IPS DF 6.9 (cell line): ENCODE results near the gene JAK1.
"Not testable (repeated sequence)": the region's sequence is repeated elsewhere in the genome, so short reads cannot be mapped to it uniquely, and the experiment has no call there.

ENCODE experiments used
- DNase-seq: peaks from one replicate; pipeline ENCODE4 v3.0.0-alpha.2; 2013; ENCODE audit warnings: low read depth, low spot score
- H3K27ac ChIP-seq: one replicate; pipeline ENCODE4 v1.5.1; 2013; ENCODE audit warnings: low read length, control low read depth
- H3K27me3 ChIP-seq: 2 replicates; pipeline ENCODE4 v1.6.1; 2013; ENCODE audit warnings: mild to moderate bottlenecking, low read length; ENCODE audit not compliant: control insufficient read depth, insufficient read depth
- H3K36me3 ChIP-seq: 2 replicates; pipeline ENCODE4 v1.6.1; 2013; ENCODE audit warnings: low read length; ENCODE audit not compliant: control insufficient read depth, insufficient read depth
- H3K4me1 ChIP-seq: 2 replicates; pipeline ENCODE4 v1.6.1; 2013; ENCODE audit warnings: low read length; ENCODE audit not compliant: control insufficient read depth, insufficient read depth
- H3K4me3 ChIP-seq: 2 replicates; pipeline ENCODE4 v1.5.1; 2013; ENCODE audit warnings: mild to moderate bottlenecking, low read length
- H3K9me3 ChIP-seq: 2 replicates; pipeline ENCODE4 v1.6.1; 2013; ENCODE audit warnings: low read length, inconsistent platforms; ENCODE audit not compliant: control insufficient read depth, insufficient read depth
- WGBS: extraction: QIAGEN DNeasy Blood & Tissue Kit; methylation state at CpG from one replicate; pipeline ENCODE4 v1.1.7; 2013; ENCODE audit warnings: mixed read lengths, missing lambda C conversion rate; ENCODE audit not compliant: insufficient read length, insufficient coverage; 5-methylcytosine and 5-hydroxymethylcytosine counted together

JAK1 gene

GRCh38 chr1:64922336-64922735, 44.0 kb downstream of the JAK1 start:
- WGBS = no CpG with 5 or more reads among the region's 2 CpGs
- H3K4me1 ChIP-seq = peaks cover 8% of the 10 kb centered on the region
- H3K27ac ChIP-seq = no peak overlapping the region
- no peaks in the 10 kb centered on the region for H3K9me3 ChIP-seq
- H3K27me3 ChIP-seq = no peaks in the 10 kb centered on the region
- DNase-seq = no peak
- no peaks in the 10 kb centered on the region for H3K36me3 ChIP-seq
- H3K4me3 ChIP-seq = no peak overlapping the region

- no peaks in the 10 kb centered on the region for H3K36me3 ChIP-seq
- H3K4me1 ChIP-seq = peaks cover 7% of the 10 kb centered on the region
- no CpG with 5 or more reads among the region's 2 CpGs for WGBS
These were observed 44.6 kb downstream of the JAK1 start for GRCh38 chr1:64921771-64922170.

GRCh38 chr1:64920941-64921589, 45.3 kb downstream of the JAK1 start:
- DNase-seq = no peak
- H3K27me3 ChIP-seq = no peaks in the 10 kb centered on the region
- no peak overlapping the region for H3K27ac ChIP-seq
- peaks cover 4% of the 10 kb centered on the region for H3K4me1 ChIP-seq
- no peaks in the 10 kb centered on the region for H3K36me3 ChIP-seq
- no peak overlapping the region for H3K4me3 ChIP-seq
- no peaks in the 10 kb centered on the region for H3K9me3 ChIP-seq
- no CpG with 5 or more reads among the region's 3 CpGs for WGBS

More at GRCh38 chr1:64921771-64922170, 44.6 kb downstream of the JAK1 start:
- H3K4me3 ChIP-seq = no peak overlapping the region
- no peaks in the 10 kb centered on the region for H3K27me3 ChIP-seq
- no peaks in the 10 kb centered on the region for H3K9me3 ChIP-seq
- no peak overlapping the region for H3K27ac ChIP-seq
- DNase-seq = no peak

GRCh38 chr1:64919120-64919519, 47.2 kb downstream of the JAK1 start:
- not testable (repeated sequence) for DNase-seq, H3K4me3 ChIP-seq, H3K36me3 ChIP-seq, H3K9me3 ChIP-seq, H3K27me3 ChIP-seq, H3K4me1 ChIP-seq, H3K27ac ChIP-seq
- WGBS = no CpG with 5 or more reads among the region's 7 CpGs

- H3K27me3 ChIP-seq = no peaks in the 10 kb centered on the region
- peaks cover 4% of the 10 kb centered on the region for H3K4me1 ChIP-seq
- no peaks in the 10 kb centered on the region for H3K9me3 ChIP-seq
- DNase-seq = no peak
- no peak overlapping the region for H3K4me3 ChIP-seq
- H3K36me3 ChIP-seq = no peaks in the 10 kb centered on the region
- H3K27ac ChIP-seq = no peak overlapping the region
These were observed 48.4 kb downstream of the JAK1 start for GRCh38 chr1:64917907-64918306.

- Histone ChIP-seq H3K27me3 (no peaks in the 10 kb centered on the region), H3K4me1 (peaks cover 4% of the 10 kb centered on the region), H3K4me3 (no peak overlapping the region), H3K27ac (no peak overlapping the region), H3K36me3 (no peaks in the 10 kb centered on the region), H3K9me3 (no peaks in the 10 kb centered on the region)
- WGBS = no CpG with 5 or more reads among the region's 3 CpGs
- DNase-seq = no peak
These were observed 49.0 kb downstream of the JAK1 start for GRCh38 chr1:64917328-64917861.

- Histone ChIP-seq H3K27ac (no peak overlapping the region), H3K4me1 (peaks cover 4% of the 10 kb centered on the region), H3K27me3 (no peaks in the 10 kb centered on the region), H3K9me3 (no peaks in the 10 kb centered on the region), H3K4me3 (no peak overlapping the region), H3K36me3 (no peaks in the 10 kb centered on the region)
- no peak for DNase-seq
- WGBS = no CpG with 5 or more reads among the region's 9 CpGs
These were observed 50.7 kb downstream of the JAK1 start for GRCh38 chr1:64915381-64916274.

GRCh38 chr1:64913361-64914015, 52.9 kb downstream of the JAK1 start:
- H3K4me1 ChIP-seq = peaks cover 4% of the 10 kb centered on the region
- H3K4me3 ChIP-seq = no peak overlapping the region
- no peaks in the 10 kb centered on the region for H3K9me3 ChIP-seq
- H3K36me3 ChIP-seq = no peaks in the 10 kb centered on the region
- H3K27me3 ChIP-seq = no peaks in the 10 kb centered on the region
- no peak overlapping the region for H3K27ac ChIP-seq
- WGBS = no CpG with 5 or more reads among the region's 3 CpGs
- DNase-seq = no peak

- Histone ChIP-seq H3K27ac (no peak overlapping the region), H3K9me3 (no peaks in the 10 kb centered on the region), H3K27me3 (no peaks in the 10 kb centered on the region), H3K4me1 (no peaks in the 10 kb centered on the region), H3K36me3 (no peaks in the 10 kb centered on the region), H3K4me3 (no peak overlapping the region)
- no peak for DNase-seq
- no CpG with 5 or more reads among the region's 2 CpGs for WGBS
These were observed 54.2 kb downstream of the JAK1 start for GRCh38 chr1:64912191-64912590.

GRCh38 chr1:64911326-64911725, 55.0 kb downstream of the JAK1 start:
- H3K4me1 ChIP-seq = no peaks in the 10 kb centered on the region
- no CpG with 5 or more reads among the region's 3 CpGs for WGBS
- no peaks in the 10 kb centered on the region for H3K36me3 ChIP-seq
- H3K27me3 ChIP-seq = no peaks in the 10 kb centered on the region
- H3K4me3 ChIP-seq = no peak overlapping the region
- H3K9me3 ChIP-seq = no peaks in the 10 kb centered on the region
- no peak overlapping the region for H3K27ac ChIP-seq
- no peak for DNase-seq
